Kidney capillary endothelial cell (primary cell): ENCODE measurements around the gene ZNF622.
"Not testable (repeated sequence)": the region's sequence is repeated elsewhere in the genome, so short reads cannot be mapped to it uniquely, and the experiment has no call there.

Experiments
- DNase-seq: peaks from one replicate; pipeline ENCODE4 v3.0.0-alpha.2; 2018; ENCODE audit warnings: low spot score

ZNF622 gene

GRCh38 chr5:16480144-16480543 is 14.5 kb upstream of the ZNF622 start:
- DNase-seq, result no peak

- no peak for DNase-seq
Measured at GRCh38 chr5:16477541-16477940, 11.9 kb upstream of the ZNF622 start.

- not testable (repeated sequence) for DNase-seq
Measured at GRCh38 chr5:16476417-16476816, 10.8 kb upstream of the ZNF622 start.

GRCh38 chr5:16471387-16471786 is 5.8 kb upstream of the ZNF622 start:
- no peak for DNase-seq

GRCh38 chr5:16467363-16468219 is 2.0 kb upstream of the ZNF622 start:
- peak; percentile 64 for DNase-seq

GRCh38 chr5:16464664-16465543 is 696 bp downstream of the ZNF622 start:
- no peak for DNase-seq

- no peak for DNase-seq
Measured at GRCh38 chr5:16464231-16464630, 1.4 kb downstream of the ZNF622 start.

GRCh38 chr5:16461782-16462181 is 3.8 kb downstream of the ZNF622 start:
- no peak for DNase-seq

- DNase-seq, result no peak
Measured at GRCh38 chr5:16461026-16461425, 4.6 kb downstream of the ZNF622 start.

- no peak for DNase-seq
Measured at GRCh38 chr5:16459451-16459850, 6.1 kb downstream of the ZNF622 start.

GRCh38 chr5:16457853-16458252 is 7.7 kb downstream of the ZNF622 start:
- no peak for DNase-seq

- DNase-seq, result no peak
Measured at GRCh38 chr5:16457451-16457850, 8.1 kb downstream of the ZNF622 start.

- peak; percentile 72 for DNase-seq
Measured at GRCh38 chr5:16456103-16456832, 9.3 kb downstream of the ZNF622 start.

GRCh38 chr5:16455668-16456067 is 9.9 kb downstream of the ZNF622 start:
- no peak for DNase-seq

- DNase-seq, result no peak
Measured at GRCh38 chr5:16454686-16455085, 10.9 kb downstream of the ZNF622 start.

- DNase-seq, result no peak
Measured at GRCh38 chr5:16453609-16454008, 12.0 kb downstream of the ZNF622 start.

- no peak for DNase-seq
Measured at GRCh38 chr5:16450163-16450562, 15.4 kb downstream of the ZNF622 start.

- DNase-seq, result no peak
Measured at GRCh38 chr5:16446993-16447392, 18.6 kb downstream of the ZNF622 start.

GRCh38 chr5:16437977-16438376 is 27.6 kb downstream of the ZNF622 start:
- DNase-seq, result no peak

- not testable (repeated sequence) for DNase-seq
Measured at GRCh38 chr5:16436065-16436682, 29.4 kb downstream of the ZNF622 start.

GRCh38 chr5:16431490-16431889 is 34.1 kb downstream of the ZNF622 start:
- DNase-seq, result no peak
